BE2C (cell line): ENCODE results near the gene BRI3BP.

ENCODE experiments used
- DNase-seq: peaks from one replicate; pipeline ENCODE4 v3.0.0-alpha.2; 2020
- H3K27me3 ChIP-seq: fragments of 250-450 bp; sonication (Bioruptor Pico); 2 replicates; pipeline ENCODE4 v1.5.1; 2020; ENCODE audit warnings: mild to moderate bottlenecking
- H3K36me3 ChIP-seq: fragments of 250-450 bp; sonication (Bioruptor Pico); 2 replicates; pipeline ENCODE4 v1.5.1; 2020; ENCODE audit warnings: mild to moderate bottlenecking
- H3K4me1 ChIP-seq: fragments of 250-450 bp; sonication (Bioruptor Pico); 2 replicates; pipeline ENCODE4 v1.5.1; 2020
- H3K4me3 ChIP-seq: 2 replicates; pipeline ENCODE4 v1.5.1; 2011; ENCODE audit warnings: low read depth, low read length
- H3K9me3 ChIP-seq: fragments of 250-450 bp; sonication (Bioruptor Pico); 2 replicates; pipeline ENCODE4 v1.5.1; 2020
- CTCF ChIP-seq: IDR thresholded peaks from 2 replicates; pipeline ENCODE4 v1.5.1; 2012; ENCODE audit warnings: mild to moderate bottlenecking, low read depth, low read length

BRI3BP gene

GRCh38 chr12:125076103-125076502 is 82.7 kb downstream of the BRI3BP start:
- Histone ChIP-seq H3K27me3 (no peaks in the 10 kb centered on the region), H3K36me3 (peaks cover 34% of the 10 kb centered on the region), H3K4me1 (no peaks in the 10 kb centered on the region; the same call in 1 of the 2 replicates), H3K9me3 (no peaks in the 10 kb centered on the region), H3K4me3 (no peak overlapping the region)
- TF ChIP-seq CTCF: no peak
- no peak for DNase-seq

GRCh38 chr12:125079084-125079483 is 85.6 kb downstream of the BRI3BP start:
- peaks cover 42% of the 10 kb centered on the region for H3K36me3 ChIP-seq
- no peak for DNase-seq
- no peaks in the 10 kb centered on the region; the same call in 1 of the 2 replicates for H3K4me1 ChIP-seq
- H3K9me3 ChIP-seq: no peaks in the 10 kb centered on the region
- no peak overlapping the region for H3K4me3 ChIP-seq
- no peaks in the 10 kb centered on the region for H3K27me3 ChIP-seq
- no peak for TF ChIP-seq CTCF

DNA sequence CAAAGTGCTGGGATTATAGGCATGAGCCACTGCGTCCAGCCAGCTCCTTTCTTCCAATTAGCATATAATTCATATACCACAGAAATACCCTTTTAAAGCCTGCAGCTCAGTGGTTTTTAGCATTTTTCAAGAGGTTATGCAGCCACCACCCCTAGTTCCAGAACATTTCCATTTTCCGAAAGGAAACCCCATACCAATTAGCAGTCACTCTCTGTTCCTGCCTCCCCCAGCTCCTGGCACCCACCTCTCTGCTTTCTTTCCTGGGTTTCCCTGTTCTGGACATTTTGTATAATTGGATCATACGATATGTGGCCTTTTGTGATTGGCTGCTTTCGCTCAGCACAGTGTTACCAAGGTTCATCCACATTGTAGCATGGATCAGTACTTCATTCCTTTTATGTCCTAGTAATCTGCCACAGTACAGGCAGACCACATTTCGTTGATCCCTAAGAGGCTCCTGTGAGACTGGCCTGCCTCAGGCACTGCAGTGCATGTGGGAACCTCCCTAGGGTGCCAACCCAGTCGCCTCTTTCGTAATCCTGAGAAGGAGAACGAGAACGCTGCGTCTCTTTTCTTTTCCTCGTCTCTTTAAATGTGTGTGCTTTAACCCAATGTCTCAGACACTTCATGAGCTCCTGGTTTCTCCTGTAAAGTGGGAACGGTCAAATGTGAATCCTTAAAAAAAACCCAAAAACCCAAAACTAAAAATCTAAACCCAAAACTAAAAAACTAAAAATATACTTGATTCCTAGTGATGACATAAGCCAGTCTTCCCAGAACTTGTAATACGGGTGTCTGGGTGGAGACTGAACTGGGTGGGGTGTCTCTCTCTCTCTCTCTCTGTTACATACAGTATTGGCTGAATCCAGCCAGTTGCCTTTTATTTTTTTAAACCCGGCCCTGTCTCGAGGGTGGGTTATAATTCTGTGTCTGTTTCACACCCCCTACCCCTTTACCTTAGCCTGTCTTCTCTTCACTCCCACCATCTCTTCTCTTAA is 86.5 kb downstream of the BRI3BP start:
- no peak for TF ChIP-seq CTCF
- no peaks in the 10 kb centered on the region for H3K9me3 ChIP-seq
- H3K36me3 ChIP-seq: peaks cover 44% of the 10 kb centered on the region
- no peaks in the 10 kb centered on the region; the same call in 1 of the 2 replicates for H3K4me1 ChIP-seq
- DNase-seq: no peak
- no peak overlapping the region for H3K4me3 ChIP-seq
- no peaks in the 10 kb centered on the region for H3K27me3 ChIP-seq
